Testis (tissue), 3 donors: Measurements from ENCODE around the gene FHIT. TPM values are rescaled to one million over a fixed set of nuclear protein-coding genes. Genes with fewer than 3 reads are reported as not detected.

Source experiments
- DNase-seq: peaks from one replicate; pipeline ENCODE4 v3.0.0-alpha.2; 2019
- H3K27ac ChIP-seq, 2 donors: fragments of 200-600 bp; sonication (generic); one replicate each; pipeline ENCODE4 v1.5.1; 2019
- H3K27me3 ChIP-seq: fragments of 200-600 bp; sonication (generic); one replicate; pipeline ENCODE4 v1.5.1; 2019
- H3K36me3 ChIP-seq: fragments of 200-600 bp; sonication (generic); one replicate; pipeline ENCODE4 v1.5.1; 2017; ENCODE audit warnings: low read depth; ENCODE audit errors: missing control alignments
- H3K4me1 ChIP-seq: fragments of 200-600 bp; sonication (generic); one replicate; pipeline ENCODE4 v1.5.1; 2019
- H3K4me3 ChIP-seq, 2 donors: fragments of 200-600 bp; sonication (generic); one replicate each; pipeline ENCODE4 v1.5.1; 2017 to 2019
- H3K9me3 ChIP-seq: fragments of 200-600 bp; sonication (generic); one replicate; pipeline ENCODE4 v1.5.1; 2017
- POLR2A ChIP-seq: fragments of 450-650 bp; IDR thresholded peaks from one replicate; pipeline ENCODE4 v1.6.1; 2017; ENCODE audit warnings: antibody characterized with exemption, mild to moderate bottlenecking, moderate library complexity
- WGBS, 2 donors: methylation state at CpG; one replicate each; pipeline ENCODE4 v1.1.5; 2018; 5-methylcytosine and 5-hydroxymethylcytosine counted together
- intact Hi-C: fragments of 100-400 bp; cut with DNase I; formaldehyde crosslinking; loops from one replicate; pipeline ENCODE4 v1.15.1; 2023; ENCODE audit warnings: low total_unique reads
- polyA plus RNA-seq: library from polyadenylated mRNA; stranded (reverse); fragments of 350-450 nt; fragmentation: Illumina TruSeq; extraction: RNeasy Lipid Tissue Mini Kit (QIAGEN cat#74804); gene quantifications from one replicate; pipeline ENCODE4 v1.2.3, GENCODE V29; 2014; ENCODE audit warnings: low read depth, low replicate concordance; ENCODE audit not compliant: insufficient read depth
- total RNA-seq, 2 donors: library from RNA; depleted of rRNA; stranded (reverse); fragments of >200 nt; gene quantifications; one replicate each; pipeline ENCODE4 v1.2.3, GENCODE V29; 2016
- TF ChIP-seq, protein P1 (sequence below), 3 experiments: fragments of 450-650 bp in 2 of 3; fragments of 200-600 bp in 1 of 3; sonication (generic) in 1 of 3; IDR thresholded peaks; one replicate each; pipeline ENCODE4 v1.5.1; 2016 to 2019; ENCODE audit warnings: antibody characterized with exemption in 3 of 3, mild to moderate bottlenecking in 2 of 3, moderate library complexity in 1 of 3

FHIT gene
- total and polyA plus RNA-seq, 3 donors from 2014 or later, result 10.1 to 29.6 (median 15.5) TPM

GRCh38 chr3:60431599-60431958 is 819.7 kb downstream of the FHIT start:
- H3K27ac ChIP-seq, result no peak overlapping the region
- DNase-seq, result peak; percentile 21
- H3K36me3 ChIP-seq, result no peaks in the 10 kb centered on the region
- no peaks in the 10 kb centered on the region for H3K4me1 ChIP-seq
- no peak overlapping the region for H3K4me3 ChIP-seq
- TF ChIP-seq POLR2A, result no peak
- TF ChIP-seq, protein P1, sequence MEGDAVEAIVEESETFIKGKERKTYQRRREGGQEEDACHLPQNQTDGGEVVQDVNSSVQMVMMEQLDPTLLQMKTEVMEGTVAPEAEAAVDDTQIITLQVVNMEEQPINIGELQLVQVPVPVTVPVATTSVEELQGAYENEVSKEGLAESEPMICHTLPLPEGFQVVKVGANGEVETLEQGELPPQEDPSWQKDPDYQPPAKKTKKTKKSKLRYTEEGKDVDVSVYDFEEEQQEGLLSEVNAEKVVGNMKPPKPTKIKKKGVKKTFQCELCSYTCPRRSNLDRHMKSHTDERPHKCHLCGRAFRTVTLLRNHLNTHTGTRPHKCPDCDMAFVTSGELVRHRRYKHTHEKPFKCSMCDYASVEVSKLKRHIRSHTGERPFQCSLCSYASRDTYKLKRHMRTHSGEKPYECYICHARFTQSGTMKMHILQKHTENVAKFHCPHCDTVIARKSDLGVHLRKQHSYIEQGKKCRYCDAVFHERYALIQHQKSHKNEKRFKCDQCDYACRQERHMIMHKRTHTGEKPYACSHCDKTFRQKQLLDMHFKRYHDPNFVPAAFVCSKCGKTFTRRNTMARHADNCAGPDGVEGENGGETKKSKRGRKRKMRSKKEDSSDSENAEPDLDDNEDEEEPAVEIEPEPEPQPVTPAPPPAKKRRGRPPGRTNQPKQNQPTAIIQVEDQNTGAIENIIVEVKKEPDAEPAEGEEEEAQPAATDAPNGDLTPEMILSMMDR (IDR thresholded peaks at IDR 0.05), result no peak
- intact Hi-C loops, result no loop called here
- no peaks in the 10 kb centered on the region for H3K9me3 ChIP-seq
- no peaks in the 10 kb centered on the region for H3K27me3 ChIP-seq
- WGBS, 2 donors, result 35 to 43% methylated on average over 5 of the region's 5 CpGs

DNA sequence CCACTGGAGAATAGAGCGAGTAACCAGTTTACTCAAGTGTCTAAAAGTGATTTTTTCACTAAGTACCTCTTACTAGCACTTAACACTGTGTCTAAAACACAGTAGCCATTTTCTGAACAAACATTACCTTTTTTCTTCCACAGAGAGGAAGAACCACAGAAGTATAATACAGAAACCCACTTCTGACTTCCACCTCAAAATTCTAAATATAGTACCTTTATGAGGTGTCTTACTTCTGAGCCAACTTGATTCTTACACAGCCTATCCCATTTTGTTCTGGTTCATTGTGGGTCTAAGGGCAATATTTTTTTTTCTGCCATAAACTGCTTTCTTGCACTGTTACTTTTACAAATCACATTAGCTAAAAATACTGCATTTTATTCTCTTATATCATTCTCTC is 821.0 kb downstream of the FHIT start:
- Histone ChIP-seq H3K9me3 (no peaks in the 10 kb centered on the region), H3K4me3 (no peak overlapping the region), H3K27me3 (no peaks in the 10 kb centered on the region), H3K4me1 (no peaks in the 10 kb centered on the region), H3K27ac (no peak overlapping the region), H3K36me3 (no peaks in the 10 kb centered on the region)
- intact Hi-C loops, result no loop called here
- WGBS, 2 donors, result 88 to 98% methylated on average over 1 of the region's 1 CpG
- DNase-seq, result no peak
- TF ChIP-seq, protein P1 (IDR thresholded peaks at IDR 0.05), result no peak
- no peak for TF ChIP-seq POLR2A

DNA sequence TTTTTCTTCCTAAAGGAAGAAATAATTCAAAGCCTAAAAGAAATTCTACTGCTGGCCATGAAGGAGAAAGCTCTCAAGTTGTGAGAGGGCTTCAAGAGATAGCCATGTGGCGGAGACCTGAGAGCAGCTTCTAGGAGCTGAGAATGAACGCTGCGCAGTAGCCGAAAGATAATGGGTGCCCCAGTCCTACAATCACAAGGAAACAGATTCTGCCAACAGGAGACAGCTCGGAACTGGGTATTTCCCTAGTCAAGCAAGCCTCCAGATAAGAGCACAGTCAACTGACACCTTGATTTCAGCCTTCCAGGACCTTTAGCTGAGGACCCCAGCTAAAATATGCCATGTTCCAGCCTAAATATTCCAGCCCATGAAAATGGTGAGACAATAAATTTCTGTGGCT is 824.1 kb downstream of the FHIT start:
- no peak for TF ChIP-seq POLR2A
- TF ChIP-seq, protein P1 (IDR thresholded peaks at IDR 0.05), result no peak
- no peak for DNase-seq
- Histone ChIP-seq H3K4me3 (no peak overlapping the region), H3K36me3 (no peaks in the 10 kb centered on the region), H3K27ac (no peak overlapping the region), H3K4me1 (no peaks in the 10 kb centered on the region), H3K9me3 (no peaks in the 10 kb centered on the region), H3K27me3 (no peaks in the 10 kb centered on the region)
- WGBS, 2 donors, result 93 to 98% methylated on average over 5 of the region's 5 CpGs
- intact Hi-C loops, result no loop called here

GRCh38 chr3:60424942-60425341 is 826.3 kb downstream of the FHIT start:
- no peak for DNase-seq
- H3K9me3 ChIP-seq, result no peaks in the 10 kb centered on the region
- H3K27ac ChIP-seq, result no peak overlapping the region
- H3K4me3 ChIP-seq, result no peak overlapping the region
- WGBS, 2 donors, result 82 to 88% methylated on average over 2 of the region's 2 CpGs
- H3K4me1 ChIP-seq, result no peaks in the 10 kb centered on the region
- no peaks in the 10 kb centered on the region for H3K36me3 ChIP-seq
- intact Hi-C loops, result no loop called here
- H3K27me3 ChIP-seq, result no peaks in the 10 kb centered on the region
- TF ChIP-seq, protein P1 (IDR thresholded peaks at IDR 0.05), result no peak
- no peak for TF ChIP-seq POLR2A

DNA sequence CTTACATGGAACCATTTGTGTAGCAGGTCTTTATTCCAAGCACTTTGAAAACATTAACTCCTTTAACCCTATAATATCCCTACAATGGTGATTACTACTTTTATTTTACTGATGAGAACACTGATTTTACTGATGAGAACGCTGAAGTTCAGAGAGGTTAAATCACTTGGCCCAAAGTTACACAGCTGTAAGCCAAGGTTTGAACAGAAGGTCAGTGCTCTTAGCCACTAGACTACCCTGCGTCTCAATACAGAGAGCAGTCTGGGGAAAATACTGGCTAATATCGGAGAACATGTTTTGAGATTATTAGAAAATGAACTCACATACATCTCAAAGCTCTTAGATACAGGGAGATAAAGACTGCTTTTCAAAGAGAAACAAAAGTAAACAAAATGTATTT is 827.2 kb downstream of the FHIT start:
- intact Hi-C loops, result no loop called here
- no peak overlapping the region for H3K27ac ChIP-seq
- WGBS, 2 donors, result 69 to 72% methylated on average over 3 of the region's 3 CpGs

More for the DNA sequence above, 827.2 kb downstream of the FHIT start:
- no peaks in the 10 kb centered on the region for H3K36me3 ChIP-seq
- no peaks in the 10 kb centered on the region for H3K27me3 ChIP-seq
- no peak overlapping the region for H3K4me3 ChIP-seq
- H3K9me3 ChIP-seq, result no peaks in the 10 kb centered on the region
- no peak for TF ChIP-seq POLR2A
- TF ChIP-seq, protein P1 (IDR thresholded peaks at IDR 0.05), result no peak
- DNase-seq, result no peak
- H3K4me1 ChIP-seq, result no peaks in the 10 kb centered on the region
